ENCODE results near the gene OSBP2. TPM values are rescaled to one million over a fixed set of nuclear protein-coding genes. Genes with fewer than 3 reads are reported as not detected.

Gene OSBP2
- total and polyA plus RNA-seq, 2 of the 13 experiments (the other 11 are each of a cell fraction or from before 2014, with no cell fraction given): 5.0 to 7.7 TPM

- TF ChIP-seq ZNF609 (CRISPR knock-in tag; IDR thresholded peaks at IDR 0.05; ENCODE audit: borderline replicate concordance): peak; percentile 63; the same call in 1 of the 2 replicates
- peak; percentile 98; the same call in 1 of the 2 replicates for TF ChIP-seq DZIP1 (CRISPR knock-in tag; IDR thresholded peaks at IDR 0.05)
- peak; percentile 96 for TF ChIP-seq NRL (CRISPR knock-in tag; IDR thresholded peaks at IDR 0.05; ENCODE audit: borderline replicate concordance)
- peak; percentile 30; the same call in 1 of the 2 replicates for TF ChIP-seq CEBPG (CRISPR knock-in tag; IDR thresholded peaks at IDR 0.05)
- TF ChIP-seq KAT8 (CRISPR knock-in tag; IDR thresholded peaks at IDR 0.05): peak; percentile 91
- peak; percentile 95 for TF ChIP-seq ZBTB26 (CRISPR knock-in tag; IDR thresholded peaks at IDR 0.05; ENCODE audit: borderline replicate concordance)
- TF ChIP-seq SIX1 (CRISPR knock-in tag; IDR thresholded peaks at IDR 0.05; ENCODE audit: borderline replicate concordance): peak; percentile 72; the same call in 1 of the 2 replicates
- 0 out of 2 replicates have a peak, but pooled peaks have one; percentile 33 for TF ChIP-seq AFF4 (CRISPR knock-in tag; IDR thresholded peaks at IDR 0.05)
- TF ChIP-seq ZNF232 (CRISPR knock-in tag; IDR thresholded peaks at IDR 0.05; ENCODE audit: borderline replicate concordance): peak; percentile 98
These were observed 107.8 kb downstream of the OSBP2 start (continued) for GRCh38 chr22:30802202-30803166.
